Epithelial cell of prostate (primary cell): ENCODE results near the gene TNFRSF6B.
"Not testable (repeated sequence)": the region's sequence is repeated elsewhere in the genome, so short reads cannot be mapped to it uniquely, and the experiment has no call there.

Experiments used
- DNase-seq: peaks from one replicate; pipeline ENCODE4 v3.0.0-alpha.2; 2011; ENCODE audit warnings: low read depth, low spot score
- H3K27ac ChIP-seq: fragments of 450-650 bp; 2 replicates; pipeline ENCODE4 v1.5.1; 2017; ENCODE audit warnings: mild to moderate bottlenecking

Gene TNFRSF6B

GRCh38 chr20:63661959-63662812, 34.3 kb upstream of the TNFRSF6B start:
- no peak for DNase-seq
- H3K27ac ChIP-seq: no peak overlapping the region

GRCh38 chr20:63662813-63663189, 33.7 kb upstream of the TNFRSF6B start:
- no peak overlapping the region for H3K27ac ChIP-seq

GRCh38 chr20:63663332-63664066, 33.0 kb upstream of the TNFRSF6B start:
- DNase-seq: no peak
- no peak overlapping the region for H3K27ac ChIP-seq

More at GRCh38 chr20:63662813-63663189, 33.7 kb upstream of the TNFRSF6B start:
- no peak for DNase-seq

- DNase-seq: no peak
- no peak overlapping the region for H3K27ac ChIP-seq
These were observed 32.2 kb upstream of the TNFRSF6B start for GRCh38 chr20:63664143-63664851.

- no peak for DNase-seq
- no peak overlapping the region for H3K27ac ChIP-seq
These were observed 31.4 kb upstream of the TNFRSF6B start for GRCh38 chr20:63664861-63665594.

- no peak overlapping the region for H3K27ac ChIP-seq
- no peak for DNase-seq
These were observed 30.7 kb upstream of the TNFRSF6B start for GRCh38 chr20:63665708-63666107.

GRCh38 chr20:63667858-63668257, 28.6 kb upstream of the TNFRSF6B start:
- no peak overlapping the region for H3K27ac ChIP-seq

GRCh38 chr20:63668351-63668750, 28.1 kb upstream of the TNFRSF6B start:
- DNase-seq: no peak
- no peak overlapping the region for H3K27ac ChIP-seq

More at GRCh38 chr20:63667858-63668257, 28.6 kb upstream of the TNFRSF6B start:
- no peak for DNase-seq

GRCh38 chr20:63671695-63672094, 24.8 kb upstream of the TNFRSF6B start:
- H3K27ac ChIP-seq: not testable (repeated sequence)

GRCh38 chr20:63672666-63673065, 23.8 kb upstream of the TNFRSF6B start:
- no peak overlapping the region for H3K27ac ChIP-seq
- DNase-seq: no peak

More at GRCh38 chr20:63671695-63672094, 24.8 kb upstream of the TNFRSF6B start:
- DNase-seq: not testable (repeated sequence)

GRCh38 chr20:63673951-63674350, 22.5 kb upstream of the TNFRSF6B start:
- DNase-seq: no peak
- H3K27ac ChIP-seq: no peak overlapping the region

- no peak for DNase-seq
- no peak overlapping the region for H3K27ac ChIP-seq
These were observed 20.6 kb upstream of the TNFRSF6B start for GRCh38 chr20:63675681-63676368.

GRCh38 chr20:63678071-63678470, 18.4 kb upstream of the TNFRSF6B start:
- DNase-seq: no peak
- H3K27ac ChIP-seq: no peak overlapping the region

- DNase-seq: no peak
- H3K27ac ChIP-seq: no peak overlapping the region
These were observed 17.6 kb upstream of the TNFRSF6B start for GRCh38 chr20:63678667-63679465.

- no peak for DNase-seq
- no peak overlapping the region for H3K27ac ChIP-seq
These were observed 16.6 kb upstream of the TNFRSF6B start for GRCh38 chr20:63679799-63680305.

GRCh38 chr20:63680427-63680826, 16.0 kb upstream of the TNFRSF6B start:
- DNase-seq: no peak
- no peak overlapping the region for H3K27ac ChIP-seq

- no peak for DNase-seq
- peak overlapping the region; percentile 84 for H3K27ac ChIP-seq
These were observed 15.4 kb upstream of the TNFRSF6B start for GRCh38 chr20:63680857-63681608.
